H9 (cell line): ENCODE results near the gene CCDC124. TPM values are rescaled to one million over a fixed set of nuclear protein-coding genes. Genes with fewer than 3 reads are reported as not detected.
"Not testable (repeated sequence)": the region's sequence is repeated elsewhere in the genome, so short reads cannot be mapped to it uniquely, and the experiment has no call there.

Experiments
- DNase-seq: peaks from one replicate; pipeline ENCODE4 v3.0.0-alpha.2; 2017
- H2AFZ ChIP-seq: one replicate; pipeline ENCODE4 v1.6.1; 2013; ENCODE audit warnings: mild to moderate bottlenecking, low read length, control low read depth, moderate library complexity
- H2AK5ac ChIP-seq: 2 replicates; pipeline ENCODE4 v1.6.1; 2013; ENCODE audit warnings: low read length, control low read depth, mixed read lengths; ENCODE audit not compliant: insufficient read length
- H2BK120ac ChIP-seq: one replicate; pipeline ENCODE4 v1.6.1; 2013; ENCODE audit warnings: low read depth, mild to moderate bottlenecking, low read length, control low read depth, inconsistent platforms; ENCODE audit not compliant: poor library complexity, severe bottlenecking
- H2BK12ac ChIP-seq: 2 replicates; pipeline ENCODE4 v1.6.1; 2013; ENCODE audit warnings: low read length, control low read depth, mixed read lengths, low read depth; ENCODE audit not compliant: insufficient read length
- H2BK15ac ChIP-seq: 2 replicates; pipeline ENCODE4 v1.6.1; 2013; ENCODE audit warnings: low read depth, low read length, control low read depth
- H2BK20ac ChIP-seq: one replicate; pipeline ENCODE4 v1.6.1; 2013; ENCODE audit warnings: low read depth, mild to moderate bottlenecking, low read length, control low read depth, inconsistent platforms; ENCODE audit not compliant: poor library complexity, severe bottlenecking
- H2BK5ac ChIP-seq: 2 replicates; pipeline ENCODE4 v1.6.1; 2013; ENCODE audit warnings: low read length, control low read depth, mixed read lengths; ENCODE audit not compliant: insufficient read length
- H3K14ac ChIP-seq: 2 replicates; pipeline ENCODE4 v1.6.1; 2013; ENCODE audit warnings: low read length, control low read depth; ENCODE audit not compliant: insufficient read depth
- H3K18ac ChIP-seq: 2 replicates; pipeline ENCODE4 v1.6.1; 2013; ENCODE audit warnings: low read depth, mild to moderate bottlenecking, mixed read lengths, low read length, control low read depth; ENCODE audit not compliant: insufficient read length
- H3K23ac ChIP-seq: 2 replicates; pipeline ENCODE4 v1.6.1; 2013; ENCODE audit warnings: low read length, control low read depth, mixed read lengths, low read depth; ENCODE audit not compliant: insufficient read length
- H3K23me2 ChIP-seq: 2 replicates; pipeline ENCODE4 v1.6.1; 2013; ENCODE audit warnings: low read depth, mild to moderate bottlenecking, mixed read lengths, low read length, control low read depth; ENCODE audit not compliant: insufficient read length, poor library complexity, severe bottlenecking
- H3K27ac ChIP-seq: 2 replicates; pipeline ENCODE4 v1.5.1; 2013; ENCODE audit warnings: low read length, control low read depth, mixed read lengths, low read depth; ENCODE audit not compliant: insufficient read length
- H3K27me3 ChIP-seq: 2 replicates; pipeline ENCODE4 v1.6.1; 2013; ENCODE audit warnings: low read length, control low read depth, inconsistent platforms; ENCODE audit not compliant: insufficient read depth
- H3K4ac ChIP-seq: 2 replicates; pipeline ENCODE4 v1.6.1; 2013; ENCODE audit warnings: low read depth, mild to moderate bottlenecking, control low read depth, inconsistent platforms, low read length, moderate library complexity
- H3K4me1 ChIP-seq: 2 replicates; pipeline ENCODE4 v1.6.1; 2013; ENCODE audit warnings: low read length, control low read depth, inconsistent platforms; ENCODE audit not compliant: insufficient read depth
- H3K4me2 ChIP-seq: 2 replicates; pipeline ENCODE4 v1.6.1; 2013; ENCODE audit warnings: low read length, control low read depth, mixed read lengths; ENCODE audit not compliant: insufficient read length, insufficient read depth
- H3K56ac ChIP-seq: 2 replicates; pipeline ENCODE4 v1.6.1; 2013; ENCODE audit warnings: low read depth, mild to moderate bottlenecking, mixed read lengths, low read length, control low read depth; ENCODE audit not compliant: insufficient read length
- H3K79me1 ChIP-seq: 2 replicates; pipeline ENCODE4 v1.6.1; 2013; ENCODE audit warnings: low read depth, mild to moderate bottlenecking, moderate library complexity, low read length, control low read depth, inconsistent platforms; ENCODE audit not compliant: insufficient read depth, poor library complexity, severe bottlenecking
- H3K79me2 ChIP-seq: 2 replicates; pipeline ENCODE4 v1.6.1; 2013; ENCODE audit warnings: low read length, control low read depth, inconsistent platforms; ENCODE audit not compliant: insufficient read depth
- H3K9ac ChIP-seq: 2 replicates; pipeline ENCODE4 v1.6.1; 2013; ENCODE audit warnings: low read length, control low read depth, mixed read lengths; ENCODE audit not compliant: insufficient read length; ENCODE audit errors: extremely low read depth
- H3K9me3 ChIP-seq: one replicate; pipeline ENCODE4 v1.6.1; 2013; ENCODE audit warnings: low read depth, low read length, inconsistent platforms; ENCODE audit not compliant: control insufficient read depth
- H3T11ph ChIP-seq: one replicate; pipeline ENCODE4 v1.6.1; 2013; ENCODE audit warnings: mild to moderate bottlenecking, low read length, control low read depth, inconsistent platforms
- H4K20me1 ChIP-seq: one replicate; pipeline ENCODE4 v1.6.1; 2013; ENCODE audit not compliant: control insufficient read depth, insufficient read length, insufficient read depth
- H4K5ac ChIP-seq: 2 replicates; pipeline ENCODE4 v1.6.1; 2013; ENCODE audit warnings: low read depth, mild to moderate bottlenecking, mixed read lengths, low read length, control low read depth; ENCODE audit not compliant: insufficient read length
- H4K8ac ChIP-seq: replicated peaks from 2 replicates; pipeline ENCODE4 v1.6.1; 2013; ENCODE audit warnings: low read length, control low read depth, mixed read lengths, low read depth; ENCODE audit not compliant: insufficient read length
- H4K91ac ChIP-seq: 2 replicates; pipeline ENCODE4 v1.6.1; 2013; ENCODE audit warnings: low read depth, mild to moderate bottlenecking, moderate library complexity, mixed read lengths, low read length, control low read depth; ENCODE audit not compliant: insufficient read length
- H3K27ac Mint-ChIP-seq, 3 experiments: 2 replicates in 2 of 3; 3 replicates in 1 of 3; pipeline ENCODE4 v1.8.0; 2020 to 2021; ENCODE audit warnings: mixed read lengths in 3 of 3, mild to moderate bottlenecking in 1 of 3, moderate library complexity in 1 of 3
- H3K27me3 Mint-ChIP-seq: 2 replicates; pipeline ENCODE4 v1.8.0; 2021; ENCODE audit warnings: low read depth, mild to moderate bottlenecking, moderate library complexity, mixed read lengths
- H3K36me3 Mint-ChIP-seq, 3 experiments: 2 replicates in 2 of 3; 3 replicates in 1 of 3; pipeline ENCODE4 v1.8.0; 2020 to 2021; ENCODE audit warnings: low read depth in 3 of 3, mixed read lengths in 3 of 3; ENCODE audit not compliant: insufficient read depth in 1 of 3
- H3K4me1 Mint-ChIP-seq, 2 experiments: 2 replicates each; pipeline ENCODE4 v1.8.0; 2020; ENCODE audit warnings: mixed read lengths in 2 of 2
- H3K4me3 Mint-ChIP-seq, 2 experiments: 2 replicates in 1 of 2; 3 replicates in 1 of 2; pipeline ENCODE4 v1.8.0; 2020 to 2021; ENCODE audit warnings: mild to moderate bottlenecking in 2 of 2, mixed read lengths in 2 of 2, moderate library complexity in 1 of 2
- H3K9me3 Mint-ChIP-seq, 2 experiments: 2 replicates in 1 of 2; 3 replicates in 1 of 2; pipeline ENCODE4 v1.8.0; 2020; ENCODE audit warnings: mild to moderate bottlenecking in 2 of 2, mixed read lengths in 2 of 2, moderate library complexity in 1 of 2
- CTCF ChIP-seq: fragments of 200-600 bp; sonication (generic); conservative IDR thresholded peaks from 3 replicates; pipeline ENCODE4 v1.8.0; 2021; ENCODE audit warnings: antibody characterized with exemption, mild to moderate bottlenecking
- WGBS: extraction: QIAGEN DNeasy Blood & Tissue Kit; methylation state at CpG from one replicate; pipeline ENCODE4 v1.1.7; 2013; ENCODE audit warnings: missing lambda C conversion rate, low lambda C conversion rate, mixed read lengths; ENCODE audit not compliant: insufficient read length; ENCODE audit errors: extremely low coverage; 5-methylcytosine and 5-hydroxymethylcytosine counted together
- total RNA-seq: library from RNA; stranded (reverse); gene quantifications from 2 replicates; pipeline ENCODE4 v1.2.1, GENCODE V29; 2021

CCDC124 gene
- total RNA-seq, 1 experiment from 2014 or later: 119 TPM

- no peak overlapping the region for H3K56ac ChIP-seq
- no peak overlapping the region for H2AK5ac ChIP-seq
- Mint-ChIP-seq H3K9me3 (no peaks in the 10 kb centered on the region; a peak in 1 of 5 replicates), H3K4me3 (no peak overlapping the region; a peak in 1 of 5 replicates), H3K4me1 (peaks cover 2 to 8% of the 10 kb centered on the region in 2 experiments; a peak in 3 of 4 replicates), H3K36me3 (no peaks in the 10 kb centered on the region), H3K27me3 (peaks cover 8% of the 10 kb centered on the region), H3K27ac (no peak overlapping the region)
- no peak overlapping the region for H2BK120ac ChIP-seq
- TF ChIP-seq CTCF: no peak
- no peaks in the 10 kb centered on the region for H3K27me3 ChIP-seq
- no peaks in the 10 kb centered on the region for H3K23me2 ChIP-seq
- H4K91ac ChIP-seq: no peak overlapping the region
- DNase-seq: no peak
- H3K18ac ChIP-seq: no peak overlapping the region
- no peak overlapping the region for H2BK20ac ChIP-seq
- no peak overlapping the region for H3K4me2 ChIP-seq
- no peak overlapping the region for H2BK15ac ChIP-seq
- no peaks in the 10 kb centered on the region for H3K4me1 ChIP-seq
- H3T11ph ChIP-seq: no peak overlapping the region
- no peaks in the 10 kb centered on the region for H3K79me2 ChIP-seq
- H3K27ac ChIP-seq: no peak overlapping the region
- H2BK12ac ChIP-seq: no peak overlapping the region
- H3K9ac ChIP-seq: no peak overlapping the region
- no peaks in the 10 kb centered on the region for H4K20me1 ChIP-seq
- no peak overlapping the region for H4K5ac ChIP-seq
- no peak overlapping the region for H4K8ac ChIP-seq
- no peak overlapping the region for H3K23ac ChIP-seq
- WGBS: no CpG with 5 or more reads among the region's 7 CpGs
- no peak overlapping the region for H3K4ac ChIP-seq
- no peak overlapping the region for H2BK5ac ChIP-seq
- H3K79me1 ChIP-seq: no peaks in the 10 kb centered on the region
- no peak overlapping the region for H3K14ac ChIP-seq
- H3K9me3 ChIP-seq: no peaks in the 10 kb centered on the region
- no peak overlapping the region for H2AFZ ChIP-seq
Observed at GRCh38 chr19:17886515-17886914, 46.3 kb upstream of the CCDC124 start.

DNA sequence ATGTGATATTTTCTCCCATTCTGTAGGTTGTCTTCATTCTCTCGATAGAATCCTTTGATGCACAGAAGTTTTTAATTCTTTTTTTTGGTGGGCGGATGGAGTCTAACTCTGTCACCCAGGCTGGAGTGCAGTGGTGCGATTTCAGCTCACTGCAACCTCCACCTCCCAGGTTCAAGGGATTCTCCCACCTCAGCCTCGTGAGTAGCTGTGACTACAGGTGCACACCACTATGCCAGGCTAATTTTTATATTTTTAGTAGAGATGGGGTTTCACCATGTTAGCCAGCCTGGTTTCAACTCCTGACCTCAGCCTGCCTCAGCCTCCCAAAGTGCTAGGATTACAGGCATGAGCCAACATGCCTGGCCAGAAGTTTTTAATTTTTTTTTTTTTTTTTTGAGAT, 45.6 kb upstream of the CCDC124 start:
- not testable (repeated sequence) for H3K23ac ChIP-seq, H3K4me2 ChIP-seq, H3K79me2 ChIP-seq, H4K8ac ChIP-seq, H4K20me1 ChIP-seq, H3K18ac ChIP-seq, H4K91ac ChIP-seq, H3K27ac ChIP-seq, H3K4me1 ChIP-seq, H3K23me2 ChIP-seq, H3K9me3 ChIP-seq, H3T11ph ChIP-seq, H2BK15ac ChIP-seq, H3K4ac ChIP-seq, H2AK5ac ChIP-seq, H3K14ac ChIP-seq, H2BK20ac ChIP-seq, H3K9me3 Mint-ChIP-seq, H3K9ac ChIP-seq, H3K56ac ChIP-seq, H3K4me1 Mint-ChIP-seq, DNase-seq, H4K5ac ChIP-seq, H2BK5ac ChIP-seq, H3K27ac Mint-ChIP-seq, H2BK12ac ChIP-seq, H3K36me3 Mint-ChIP-seq, H3K4me3 Mint-ChIP-seq, H3K79me1 ChIP-seq, H2AFZ ChIP-seq, H2BK120ac ChIP-seq, H3K27me3 ChIP-seq
- H3K27me3 Mint-ChIP-seq: peaks cover 13% of the 10 kb centered on the region
- no CpG with 5 or more reads among the region's 4 CpGs for WGBS
